Subcutaneous adipose tissue (tissue), 4 donors: ENCODE measurements around the gene MBNL2. TPM values are rescaled to one million over a fixed set of nuclear protein-coding genes. Genes with fewer than 3 reads are reported as not detected.

Source experiments
- CTCF ChIP-seq: fragments of 450-650 bp; IDR thresholded peaks from one replicate; pipeline ENCODE4 v1.5.1; 2016; ENCODE audit warnings: low read depth, mild to moderate bottlenecking, control low read depth, antibody characterized with exemption, moderate library complexity
- total RNA-seq, 4 donors: library from RNA; depleted of rRNA; stranded (reverse); fragments of >200 nt; gene quantifications; one replicate each; pipeline ENCODE4 v1.1.0, GENCODE V29; 2016

The MBNL2 gene
- total RNA-seq, 4 donors from 2014 or later: 83.9 to 141 (median 91.2) TPM

GRCh38 chr13:97198753-97199152 is 23.4 kb upstream of the MBNL2 start:
- no peak for TF ChIP-seq CTCF

GRCh38 chr13:97199451-97199850 is 22.7 kb upstream of the MBNL2 start:
- TF ChIP-seq CTCF: no peak

- no peak for TF ChIP-seq CTCF
These were observed 21.8 kb upstream of the MBNL2 start for GRCh38 chr13:97200081-97200942.

- no peak for TF ChIP-seq CTCF
These were observed 19.4 kb upstream of the MBNL2 start for GRCh38 chr13:97202761-97203160.

GRCh38 chr13:97205465-97205864 is 16.7 kb upstream of the MBNL2 start:
- no peak for TF ChIP-seq CTCF

GRCh38 chr13:97205982-97206381 is 16.2 kb upstream of the MBNL2 start:
- no peak for TF ChIP-seq CTCF

GRCh38 chr13:97211300-97211699 is 10.8 kb upstream of the MBNL2 start:
- no peak for TF ChIP-seq CTCF
